ENCODE results near the gene ZFP90. TPM values are rescaled to one million over a fixed set of nuclear protein-coding genes. Genes with fewer than 3 reads are reported as not detected.

Gene ZFP90
- total RNA-seq, 1 donor from 2014 or later = 7.9 TPM

GRCh38 chr16:68563631-68564381 is 24.7 kb downstream of the ZFP90 start:
- no peak for ATAC-seq

GRCh38 chr16:68564382-68564985 is 25.4 kb downstream of the ZFP90 start:
- DNase-seq = no peak
- intact Hi-C loops (cut with micrococcal nuclease) = no loop called here
- no peak for ATAC-seq

More at GRCh38 chr16:68563631-68564381, 24.7 kb downstream of the ZFP90 start:
- DNase-seq = no peak
- intact Hi-C loops (cut with micrococcal nuclease) = no loop called here

- intact Hi-C loops (cut with micrococcal nuclease) = no loop called here
- no peak for DNase-seq
- ATAC-seq = no peak
Observed at GRCh38 chr16:68574479-68574878, 35.4 kb downstream of the ZFP90 start.

GRCh38 chr16:68575082-68575481 is 36.0 kb downstream of the ZFP90 start:
- ATAC-seq (no peak), DNase-seq (no peak)
- intact Hi-C loops (cut with micrococcal nuclease) = no loop called here

- ATAC-seq (no peak), DNase-seq (no peak)
- intact Hi-C loops (cut with micrococcal nuclease) = no loop called here
Observed at GRCh38 chr16:68577352-68577853, 38.3 kb downstream of the ZFP90 start.

- intact Hi-C loops (cut with micrococcal nuclease) = no loop called here
- DNase-seq (peak; percentile 55), ATAC-seq (peak; percentile 19)
Observed at GRCh38 chr16:68590201-68590994, 51.3 kb downstream of the ZFP90 start.

GRCh38 chr16:68592466-68593337 is 53.6 kb downstream of the ZFP90 start:
- intact Hi-C loops (cut with micrococcal nuclease) = no loop called here
- ATAC-seq = no peak
- no peak for DNase-seq

- intact Hi-C loops (cut with micrococcal nuclease) = no loop called here
- ATAC-seq = no peak
- no peak for DNase-seq
Observed at GRCh38 chr16:68596266-68596665, 57.2 kb downstream of the ZFP90 start.

GRCh38 chr16:68599586-68599985 is 60.5 kb downstream of the ZFP90 start:
- ATAC-seq (no peak), DNase-seq (no peak)
- intact Hi-C loops (cut with micrococcal nuclease) = no loop called here

GRCh38 chr16:68605746-68606145 is 66.7 kb downstream of the ZFP90 start:
- DNase-seq (no peak), ATAC-seq (no peak)
- intact Hi-C loops (cut with micrococcal nuclease) = no loop called here

GRCh38 chr16:68607443-68607842 is 68.4 kb downstream of the ZFP90 start:
- intact Hi-C loops (cut with micrococcal nuclease) = no loop called here
- DNase-seq = no peak
- no peak for ATAC-seq

- intact Hi-C loops (cut with micrococcal nuclease) = no loop called here
- ATAC-seq (no peak), DNase-seq (no peak)
Observed at GRCh38 chr16:68608330-68608729, 69.2 kb downstream of the ZFP90 start.

GRCh38 chr16:68612996-68613395 is 73.9 kb downstream of the ZFP90 start:
- ATAC-seq (no peak), DNase-seq (no peak)
- intact Hi-C loops (cut with micrococcal nuclease) = no loop called here

- intact Hi-C loops (cut with micrococcal nuclease) = no loop called here
- DNase-seq (no peak), ATAC-seq (no peak)
Observed at GRCh38 chr16:68617734-68618133, 78.6 kb downstream of the ZFP90 start.

Other genes with a start within 250 kb of the ZFP90 start
- gene SLC7A6OS, start 228.3 kb upstream of the ZFP90 start, total RNA-seq = 14.2 TPM
- 30.9 TPM for gene PRMT7, start 228.3 kb upstream of the ZFP90 start, total RNA-seq
- gene SMPD3, start 90.8 kb upstream of the ZFP90 start, total RNA-seq = 1.2 TPM
- gene CDH3, start 106.0 kb downstream of the ZFP90 start, total RNA-seq = 0.99 TPM
- gene CDH1, start 198.0 kb downstream of the ZFP90 start, total RNA-seq = not detected

Data from left ventricle myocardium superior (tissue), 1 donor.